ENCODE data around the gene LYL1.

The LYL1 gene

GRCh38 chr19:13055213-13056051 is 47.2 kb downstream of the LYL1 start:
- no peak for TF ChIP-seq CTCF (IDR thresholded peaks at IDR 0.05)

- TF ChIP-seq CTCF (IDR thresholded peaks at IDR 0.05) = no peak
Measured at GRCh38 chr19:13054626-13055212, 47.9 kb downstream of the LYL1 start.

- TF ChIP-seq CTCF (IDR thresholded peaks at IDR 0.05) = no peak
Measured at GRCh38 chr19:13053761-13054625, 48.7 kb downstream of the LYL1 start.

- TF ChIP-seq CTCF (IDR thresholded peaks at IDR 0.05) = no peak
Measured at GRCh38 chr19:13053238-13053637, 49.4 kb downstream of the LYL1 start.

GRCh38 chr19:13052447-13053175 is 50.0 kb downstream of the LYL1 start:
- TF ChIP-seq CTCF (IDR thresholded peaks at IDR 0.05) = no peak

GRCh38 chr19:13051557-13052165 is 51.0 kb downstream of the LYL1 start:
- TF ChIP-seq CTCF (IDR thresholded peaks at IDR 0.05) = no peak

Data from LNCAP (cell line).